ENCODE data around the gene PROM1. TPM values are rescaled to one million over a fixed set of nuclear protein-coding genes. Genes with fewer than 3 reads are reported as not detected.

Gene PROM1
- total RNA-seq, 1 donor from 2014 or later, result 36.9 TPM

DNA sequence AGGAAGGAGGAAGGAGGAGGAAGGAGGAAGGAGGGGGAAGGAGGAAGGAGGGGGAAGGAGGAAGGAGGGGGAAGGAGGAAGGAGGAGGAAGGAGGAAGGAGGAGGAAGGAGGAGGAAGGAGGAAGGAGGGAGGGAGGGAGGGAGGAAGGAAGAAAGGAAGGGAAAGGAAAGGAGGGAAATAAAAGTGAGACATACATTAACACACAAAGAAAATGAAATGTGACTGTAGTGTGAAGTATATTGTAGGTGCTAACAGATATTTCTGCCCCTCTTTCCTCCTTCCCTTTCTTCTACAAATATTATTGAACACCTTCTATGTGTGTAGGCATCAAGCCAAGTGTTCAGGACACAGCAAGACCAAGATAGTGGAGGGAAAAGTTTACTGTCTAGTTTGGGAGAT is 26.4 kb upstream of the PROM1 start:
- Mint-ChIP-seq H3K9me3 (ENCODE audit: unreplicated experiment) (peaks cover 2% of the 10 kb centered on the region), H3K4me3 (ENCODE audit: unreplicated experiment) (no peak overlapping the region), H3K36me3 (ENCODE audit: unreplicated experiment) (peaks cover 7% of the 10 kb centered on the region), H3K4me1 (ENCODE audit: low read depth, unreplicated experiment) (no peaks in the 10 kb centered on the region), H3K27me3 (ENCODE audit: unreplicated experiment) (peaks cover 3% of the 10 kb centered on the region), H3K27ac (ENCODE audit: unreplicated experiment) (no peak overlapping the region)
- TF ChIP-seq, protein P1, sequence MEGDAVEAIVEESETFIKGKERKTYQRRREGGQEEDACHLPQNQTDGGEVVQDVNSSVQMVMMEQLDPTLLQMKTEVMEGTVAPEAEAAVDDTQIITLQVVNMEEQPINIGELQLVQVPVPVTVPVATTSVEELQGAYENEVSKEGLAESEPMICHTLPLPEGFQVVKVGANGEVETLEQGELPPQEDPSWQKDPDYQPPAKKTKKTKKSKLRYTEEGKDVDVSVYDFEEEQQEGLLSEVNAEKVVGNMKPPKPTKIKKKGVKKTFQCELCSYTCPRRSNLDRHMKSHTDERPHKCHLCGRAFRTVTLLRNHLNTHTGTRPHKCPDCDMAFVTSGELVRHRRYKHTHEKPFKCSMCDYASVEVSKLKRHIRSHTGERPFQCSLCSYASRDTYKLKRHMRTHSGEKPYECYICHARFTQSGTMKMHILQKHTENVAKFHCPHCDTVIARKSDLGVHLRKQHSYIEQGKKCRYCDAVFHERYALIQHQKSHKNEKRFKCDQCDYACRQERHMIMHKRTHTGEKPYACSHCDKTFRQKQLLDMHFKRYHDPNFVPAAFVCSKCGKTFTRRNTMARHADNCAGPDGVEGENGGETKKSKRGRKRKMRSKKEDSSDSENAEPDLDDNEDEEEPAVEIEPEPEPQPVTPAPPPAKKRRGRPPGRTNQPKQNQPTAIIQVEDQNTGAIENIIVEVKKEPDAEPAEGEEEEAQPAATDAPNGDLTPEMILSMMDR (IDR thresholded peaks at IDR 0.05; ENCODE audit: partially characterized antibody, unreplicated experiment), result no peak
- no peak for DNase-seq

DNA sequence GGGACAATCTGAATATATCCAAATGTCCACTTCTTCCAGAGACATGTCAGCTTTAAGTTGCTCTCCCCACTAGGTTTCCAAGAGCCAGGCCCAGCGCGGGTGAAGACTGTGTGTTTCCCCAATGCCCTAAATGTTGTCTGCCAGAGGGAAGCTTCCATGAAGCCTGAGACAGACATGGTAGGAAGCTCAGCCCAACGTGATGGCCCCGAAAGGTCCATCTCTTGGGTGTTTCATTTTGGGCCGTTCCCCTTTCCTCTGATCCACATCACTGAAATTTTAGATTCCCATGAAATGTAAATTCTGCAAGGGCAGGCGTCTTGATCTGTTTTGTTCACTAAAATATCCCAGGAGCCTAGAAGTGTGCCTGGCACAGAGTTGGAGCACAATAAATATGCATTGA is 25.4 kb upstream of the PROM1 start:
- peaks cover 7% of the 10 kb centered on the region for H3K36me3 Mint-ChIP-seq (ENCODE audit: unreplicated experiment)
- H3K27ac Mint-ChIP-seq (ENCODE audit: unreplicated experiment), result no peak overlapping the region
- H3K4me1 Mint-ChIP-seq (ENCODE audit: low read depth, unreplicated experiment), result no peaks in the 10 kb centered on the region
- peaks cover 2% of the 10 kb centered on the region for H3K9me3 Mint-ChIP-seq (ENCODE audit: unreplicated experiment)
- H3K27me3 Mint-ChIP-seq (ENCODE audit: unreplicated experiment), result peaks cover 3% of the 10 kb centered on the region
- H3K4me3 Mint-ChIP-seq (ENCODE audit: unreplicated experiment), result no peak overlapping the region
- TF ChIP-seq, protein P1 (IDR thresholded peaks at IDR 0.05; ENCODE audit: partially characterized antibody, unreplicated experiment), result no peak
- DNase-seq, result no peak

DNA sequence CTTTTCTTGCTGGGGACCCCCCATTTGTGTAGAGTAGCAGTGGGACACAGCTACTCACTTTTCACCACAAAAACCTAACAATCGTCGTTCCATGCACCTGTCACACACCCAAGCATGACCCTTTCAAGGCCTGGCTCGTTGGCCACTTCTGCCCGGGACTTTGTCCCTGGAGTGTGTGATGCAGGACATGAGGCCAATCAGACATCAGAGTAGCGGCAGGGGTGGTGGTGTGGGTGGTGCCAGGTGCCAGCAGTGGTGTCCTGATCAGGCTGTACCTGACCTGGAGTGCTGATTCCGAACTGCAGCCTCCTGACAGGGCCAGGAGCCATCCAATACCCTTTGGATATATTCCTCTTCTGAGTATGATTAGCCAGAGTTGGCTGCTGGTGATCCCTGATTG is 23.1 kb upstream of the PROM1 start:
- Mint-ChIP-seq H3K9me3 (ENCODE audit: unreplicated experiment) (no peaks in the 10 kb centered on the region), H3K27me3 (ENCODE audit: unreplicated experiment) (peaks cover 3% of the 10 kb centered on the region)

DNA sequence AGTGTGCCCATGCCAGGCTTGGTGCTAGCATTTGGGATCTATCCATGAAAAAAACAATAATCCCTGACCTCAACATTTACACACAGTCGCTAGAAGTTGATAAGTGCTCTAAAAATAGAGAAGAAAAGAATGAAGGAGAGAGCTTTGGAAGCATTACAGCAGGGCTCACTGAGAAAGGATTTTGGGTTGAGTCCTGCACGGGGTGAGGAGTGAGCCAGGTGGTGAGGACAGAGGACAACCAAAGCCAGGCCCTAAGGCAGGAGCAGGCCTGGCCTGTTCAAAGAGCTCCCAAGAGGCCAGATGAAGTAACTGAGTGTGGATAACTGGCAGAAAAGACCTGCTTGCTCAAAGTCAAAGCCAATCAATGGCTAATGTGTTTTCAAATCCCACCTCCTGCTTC is 20.7 kb upstream of the PROM1 start:
- no peak for DNase-seq
- Mint-ChIP-seq H3K27ac (ENCODE audit: unreplicated experiment) (no peak overlapping the region), H3K9me3 (ENCODE audit: unreplicated experiment) (no peaks in the 10 kb centered on the region), H3K36me3 (ENCODE audit: unreplicated experiment) (peaks cover 7% of the 10 kb centered on the region), H3K4me1 (ENCODE audit: low read depth, unreplicated experiment) (no peaks in the 10 kb centered on the region), H3K27me3 (ENCODE audit: unreplicated experiment) (peaks cover 3% of the 10 kb centered on the region), H3K4me3 (ENCODE audit: unreplicated experiment) (no peak overlapping the region)
- TF ChIP-seq, protein P1 (IDR thresholded peaks at IDR 0.05; ENCODE audit: partially characterized antibody, unreplicated experiment), result no peak

More for the DNA sequence above, 23.1 kb upstream of the PROM1 start:
- no peak overlapping the region for H3K27ac Mint-ChIP-seq (ENCODE audit: unreplicated experiment)
- peaks cover 7% of the 10 kb centered on the region for H3K36me3 Mint-ChIP-seq (ENCODE audit: unreplicated experiment)
- TF ChIP-seq, protein P1 (IDR thresholded peaks at IDR 0.05; ENCODE audit: partially characterized antibody, unreplicated experiment), result no peak
- H3K4me1 Mint-ChIP-seq (ENCODE audit: low read depth, unreplicated experiment), result no peaks in the 10 kb centered on the region
- DNase-seq, result no peak
- no peak overlapping the region for H3K4me3 Mint-ChIP-seq (ENCODE audit: unreplicated experiment)

DNA sequence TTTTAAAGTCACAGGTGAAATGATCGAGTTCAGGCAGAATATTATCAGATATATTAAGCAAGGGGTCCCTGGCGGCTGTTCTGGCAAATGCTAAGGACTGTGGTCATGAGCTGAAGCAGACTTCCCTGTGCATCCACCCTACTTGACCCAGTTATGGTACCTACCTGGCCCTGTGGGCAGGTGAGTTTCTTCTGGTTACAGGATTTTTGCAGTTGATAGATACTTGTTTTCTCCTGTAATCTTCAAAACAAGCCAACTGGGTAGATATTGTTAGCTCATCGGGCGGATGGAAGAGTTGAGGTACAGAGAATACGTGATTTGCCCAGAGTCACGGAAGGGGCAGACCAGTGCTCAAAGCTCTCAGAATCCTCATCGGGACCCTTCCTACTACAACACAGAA is 18.5 kb upstream of the PROM1 start:
- Mint-ChIP-seq H3K36me3 (ENCODE audit: unreplicated experiment) (no peaks in the 10 kb centered on the region), H3K9me3 (ENCODE audit: unreplicated experiment) (no peaks in the 10 kb centered on the region), H3K27ac (ENCODE audit: unreplicated experiment) (no peak overlapping the region), H3K4me3 (ENCODE audit: unreplicated experiment) (no peak overlapping the region), H3K4me1 (ENCODE audit: low read depth, unreplicated experiment) (no peaks in the 10 kb centered on the region), H3K27me3 (ENCODE audit: unreplicated experiment) (peaks cover 3% of the 10 kb centered on the region)
- TF ChIP-seq, protein P1 (IDR thresholded peaks at IDR 0.05; ENCODE audit: partially characterized antibody, unreplicated experiment), result no peak
- no peak for DNase-seq

All from glutamatergic neuron (in vitro differentiated cells).